GM12878 (cell line): ENCODE results near the gene DHDDS. TPM values are rescaled to one million over a fixed set of nuclear protein-coding genes. Genes with fewer than 3 reads are reported as not detected.

Source experiments
- ATF3 ChIP-seq: IDR thresholded peaks from 2 replicates; pipeline ENCODE4 v1.6.1; 2011; ENCODE audit warnings: low read depth, mild to moderate bottlenecking, low read length, moderate library complexity, borderline replicate concordance; ENCODE audit errors: extremely low read depth
- BACH1 ChIP-seq: fragments of 450-650 bp; IDR thresholded peaks from 2 replicates; pipeline ENCODE4 v1.6.1; 2017; ENCODE audit warnings: mild to moderate bottlenecking, borderline replicate concordance
- CBX3 ChIP-seq: fragments of 200-600 bp; sonication (generic); IDR thresholded peaks from 2 replicates; pipeline ENCODE4 v1.6.1; 2016; ENCODE audit warnings: low read depth, borderline replicate concordance
- EP300 ChIP-seq, 2 experiments: fragments of 150-350 bp in 1 of 2; IDR thresholded peaks; 2 replicates each; pipeline ENCODE4 v1.6.1; 2011 to 2012; ENCODE audit warnings: low read depth in 2 of 2, low read length in 2 of 2, borderline replicate concordance in 1 of 2, improper control_type of control experiment in 1 of 2, inconsistent platforms in 1 of 2; ENCODE audit not compliant: control insufficient read depth in 1 of 2
- ETV6 ChIP-seq, 2 experiments: fragments of 450-650 bp in 1 of 2; IDR thresholded peaks in 1 of 2; conservative IDR thresholded peaks in 1 of 2; 2 replicates each; pipeline ENCODE4 v1.6.1; 2014; ENCODE audit warnings: antibody characterized with exemption in 1 of 2, borderline replicate concordance in 1 of 2, low read depth in 1 of 2, mild to moderate bottlenecking in 1 of 2, moderate library complexity in 1 of 2
- HDAC6 ChIP-seq: fragments of 200-600 bp; sonication (generic); IDR thresholded peaks from one replicate; pipeline ENCODE4 v1.8.0; 2017; ENCODE audit warnings: antibody characterized with exemption; ENCODE audit not compliant: unreplicated experiment
- IRF3 ChIP-seq: fragments of 450-650 bp; IDR thresholded peaks from 2 replicates; pipeline ENCODE4 v1.6.1; 2014; ENCODE audit warnings: mild to moderate bottlenecking
- KAT2A ChIP-seq: conservative IDR thresholded peaks from 2 replicates; pipeline ENCODE4 v1.6.1; 2011; ENCODE audit warnings: low read depth, low read length; ENCODE audit not compliant: control insufficient read depth
- NFXL1 ChIP-seq: fragments of 450-650 bp; IDR thresholded peaks from 2 replicates; pipeline ENCODE4 v1.6.1; 2017; ENCODE audit warnings: antibody characterized with exemption, mild to moderate bottlenecking, borderline replicate concordance
- PAX8 ChIP-seq: fragments of 450-650 bp; IDR thresholded peaks from 2 replicates; pipeline ENCODE4 v1.6.1; 2017; ENCODE audit warnings: mild to moderate bottlenecking, moderate library complexity
- POLR2A ChIP-seq: IDR thresholded peaks from 2 replicates; pipeline ENCODE4 v1.6.1; 2011; ENCODE audit warnings: low read depth, mild to moderate bottlenecking, low read length
- SKIL ChIP-seq: fragments of 450-650 bp; IDR thresholded peaks from 2 replicates; pipeline ENCODE4 v1.6.1; 2017; ENCODE audit warnings: mild to moderate bottlenecking, low read depth, inconsistent platforms; ENCODE audit not compliant: poor library complexity, severe bottlenecking
- SMARCA5 ChIP-seq: fragments of 450-650 bp; IDR thresholded peaks from 2 replicates; pipeline ENCODE4 v1.6.1; 2017; ENCODE audit warnings: mild to moderate bottlenecking
- TBL1XR1 ChIP-seq: IDR thresholded peaks from 2 replicates; pipeline ENCODE4 v1.6.1; 2012; ENCODE audit warnings: low read depth, low read length, improper control_type of control experiment
- YBX1 ChIP-seq: fragments of 450-650 bp; IDR thresholded peaks from 2 replicates; pipeline ENCODE4 v1.6.1; 2016; ENCODE audit warnings: antibody characterized with exemption
- ZSCAN29 ChIP-seq: fragments of 450-650 bp; IDR thresholded peaks from 2 replicates; pipeline ENCODE4 v1.6.1; 2017; ENCODE audit warnings: mild to moderate bottlenecking, moderate library complexity
- ZZZ3 ChIP-seq: IDR thresholded peaks from 2 replicates; pipeline ENCODE4 v1.6.1; 2011; ENCODE audit warnings: low read depth; ENCODE audit not compliant: control insufficient read depth, insufficient read length
- polyA plus RNA-seq, 11 experiments: library from polyadenylated mRNA; depleted of rRNA in 4 of 11; unstranded in 6 of 11; stranded (reverse) in 5 of 11; fragments of >200 nt; fragmentation: Nextera tagmentation in 4 of 11; fragmentation: Illumina TruSeq in 1 of 11; extraction: Ambion mirVana in 4 of 11; extraction: Trizol in 1 of 11; gene quantifications; 1 replicate in 1 of 11; 2 replicates in 10 of 11; pipeline versions ENCODE4 v1.2.1 to v1.2.3, GENCODE V29; 2011 to 2016; ENCODE audit warnings: inconsistent platforms in 2 of 11, missing spikeins in 2 of 11, low read depth in 1 of 11
- total RNA-seq, 4 experiments: library from RNA; depleted of rRNA in 3 of 4; stranded (reverse); fragments of >200 nt in 3 of 4; fragmentation: Illumina TruSeq in 1 of 4; extraction: Trizol in 1 of 4; gene quantifications; 2 replicates each; pipeline versions ENCODE4 v1.2.1 to v1.2.3, GENCODE V29; 2013 to 2021
- TF ChIP-seq, protein P1 (sequence below): fragments of 150-350 bp; IDR thresholded peaks from 2 replicates; pipeline ENCODE4 v1.6.1; 2014; ENCODE audit warnings: mild to moderate bottlenecking, low read depth, low read length
- TF ChIP-seq, protein P2 (sequence below): fragments of 450-650 bp; IDR thresholded peaks from 2 replicates; pipeline ENCODE4 v1.6.1; 2017; ENCODE audit warnings: low read depth, mild to moderate bottlenecking, moderate library complexity
- TF ChIP-seq, protein P3 (sequence below): fragments of 450-650 bp; formaldehyde crosslinking; IDR thresholded peaks from 2 replicates; pipeline ENCODE4 v1.4.0; 2022; ENCODE audit warnings: mild to moderate bottlenecking, moderate library complexity

The DHDDS gene
- total and polyA plus RNA-seq, 10 of the 15 experiments (the other 5 are each of a cell fraction or from before 2014, with no cell fraction given) = 22.7 to 47.5 (median 36.4) TPM

DNA sequence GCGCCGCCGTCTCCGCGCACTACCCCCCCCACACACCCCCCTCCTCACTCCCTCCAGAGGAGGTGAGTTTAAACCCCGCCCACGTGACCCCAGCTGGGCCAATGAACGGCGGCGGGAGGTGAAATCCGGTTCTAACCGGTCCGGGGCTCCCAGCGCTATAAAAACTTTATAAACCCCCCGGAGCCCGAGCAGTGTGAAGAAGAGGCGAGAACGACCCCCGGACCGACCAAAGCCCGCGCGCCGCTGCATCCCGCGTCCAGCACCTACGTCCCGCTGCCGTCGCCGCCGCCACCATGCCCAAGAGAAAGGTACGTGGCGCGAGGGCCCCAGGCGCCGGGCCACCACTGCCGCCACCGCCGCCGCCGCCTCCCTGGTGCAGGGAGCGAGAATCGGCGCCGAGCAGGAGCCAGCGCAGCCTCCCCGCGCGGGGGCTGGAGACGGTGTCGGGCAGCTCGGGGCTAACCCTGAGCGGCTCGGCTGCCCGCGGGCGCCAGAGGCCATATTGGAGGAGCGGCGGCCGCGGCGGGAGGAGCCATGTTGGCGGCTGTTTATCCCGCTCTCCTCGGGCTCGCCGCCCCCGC, 40.3 kb downstream of the DHDDS start, which contains the start of gene HMGN2 (continued):
- TF ChIP-seq, protein P1, sequence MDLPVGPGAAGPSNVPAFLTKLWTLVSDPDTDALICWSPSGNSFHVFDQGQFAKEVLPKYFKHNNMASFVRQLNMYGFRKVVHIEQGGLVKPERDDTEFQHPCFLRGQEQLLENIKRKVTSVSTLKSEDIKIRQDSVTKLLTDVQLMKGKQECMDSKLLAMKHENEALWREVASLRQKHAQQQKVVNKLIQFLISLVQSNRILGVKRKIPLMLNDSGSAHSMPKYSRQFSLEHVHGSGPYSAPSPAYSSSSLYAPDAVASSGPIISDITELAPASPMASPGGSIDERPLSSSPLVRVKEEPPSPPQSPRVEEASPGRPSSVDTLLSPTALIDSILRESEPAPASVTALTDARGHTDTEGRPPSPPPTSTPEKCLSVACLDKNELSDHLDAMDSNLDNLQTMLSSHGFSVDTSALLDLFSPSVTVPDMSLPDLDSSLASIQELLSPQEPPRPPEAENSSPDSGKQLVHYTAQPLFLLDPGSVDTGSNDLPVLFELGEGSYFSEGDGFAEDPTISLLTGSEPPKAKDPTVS = no peak
- TF ChIP-seq SKIL (no peak), ZZZ3 (no peak), POLR2A (peak; percentile 51), KAT2A (no peak), PAX8 (no peak), ZSCAN29 (0 out of 2 replicates have a peak, but pooled peaks have one; percentile 41), SMARCA5 (peak; percentile 90), EP300 (IDR thresholded peaks at IDR 0.05; ENCODE audit: borderline replicate concordance in 1 of 2, control insufficient read depth in 1 of 2, low read depth in 2 of 2, low read length in 2 of 2) (no peak), CBX3 (no peak), NFXL1 (0 out of 2 replicates have a peak, but pooled peaks have one; percentile 30), IRF3 (no peak), HDAC6 (no peak), BACH1 (peak; percentile 86), ATF3 (peak; percentile 77; the same call in 1 of the 2 replicates), TBL1XR1 (no peak), YBX1 (no peak), ETV6 (conservative IDR thresholded peaks at IDR 0.05 in 1 of 2, IDR thresholded peaks at IDR 0.05 in 1 of 2; ENCODE audit: borderline replicate concordance in 1 of 2, low read depth in 1 of 2) (no peak)
- TF ChIP-seq, protein P2, sequence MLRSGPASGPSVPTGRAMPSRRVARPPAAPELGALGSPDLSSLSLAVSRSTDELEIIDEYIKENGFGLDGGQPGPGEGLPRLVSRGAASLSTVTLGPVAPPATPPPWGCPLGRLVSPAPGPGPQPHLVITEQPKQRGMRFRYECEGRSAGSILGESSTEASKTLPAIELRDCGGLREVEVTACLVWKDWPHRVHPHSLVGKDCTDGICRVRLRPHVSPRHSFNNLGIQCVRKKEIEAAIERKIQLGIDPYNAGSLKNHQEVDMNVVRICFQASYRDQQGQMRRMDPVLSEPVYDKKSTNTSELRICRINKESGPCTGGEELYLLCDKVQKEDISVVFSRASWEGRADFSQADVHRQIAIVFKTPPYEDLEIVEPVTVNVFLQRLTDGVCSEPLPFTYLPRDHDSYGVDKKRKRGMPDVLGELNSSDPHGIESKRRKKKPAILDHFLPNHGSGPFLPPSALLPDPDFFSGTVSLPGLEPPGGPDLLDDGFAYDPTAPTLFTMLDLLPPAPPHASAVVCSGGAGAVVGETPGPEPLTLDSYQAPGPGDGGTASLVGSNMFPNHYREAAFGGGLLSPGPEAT = no peak
- TF ChIP-seq, protein P3, sequence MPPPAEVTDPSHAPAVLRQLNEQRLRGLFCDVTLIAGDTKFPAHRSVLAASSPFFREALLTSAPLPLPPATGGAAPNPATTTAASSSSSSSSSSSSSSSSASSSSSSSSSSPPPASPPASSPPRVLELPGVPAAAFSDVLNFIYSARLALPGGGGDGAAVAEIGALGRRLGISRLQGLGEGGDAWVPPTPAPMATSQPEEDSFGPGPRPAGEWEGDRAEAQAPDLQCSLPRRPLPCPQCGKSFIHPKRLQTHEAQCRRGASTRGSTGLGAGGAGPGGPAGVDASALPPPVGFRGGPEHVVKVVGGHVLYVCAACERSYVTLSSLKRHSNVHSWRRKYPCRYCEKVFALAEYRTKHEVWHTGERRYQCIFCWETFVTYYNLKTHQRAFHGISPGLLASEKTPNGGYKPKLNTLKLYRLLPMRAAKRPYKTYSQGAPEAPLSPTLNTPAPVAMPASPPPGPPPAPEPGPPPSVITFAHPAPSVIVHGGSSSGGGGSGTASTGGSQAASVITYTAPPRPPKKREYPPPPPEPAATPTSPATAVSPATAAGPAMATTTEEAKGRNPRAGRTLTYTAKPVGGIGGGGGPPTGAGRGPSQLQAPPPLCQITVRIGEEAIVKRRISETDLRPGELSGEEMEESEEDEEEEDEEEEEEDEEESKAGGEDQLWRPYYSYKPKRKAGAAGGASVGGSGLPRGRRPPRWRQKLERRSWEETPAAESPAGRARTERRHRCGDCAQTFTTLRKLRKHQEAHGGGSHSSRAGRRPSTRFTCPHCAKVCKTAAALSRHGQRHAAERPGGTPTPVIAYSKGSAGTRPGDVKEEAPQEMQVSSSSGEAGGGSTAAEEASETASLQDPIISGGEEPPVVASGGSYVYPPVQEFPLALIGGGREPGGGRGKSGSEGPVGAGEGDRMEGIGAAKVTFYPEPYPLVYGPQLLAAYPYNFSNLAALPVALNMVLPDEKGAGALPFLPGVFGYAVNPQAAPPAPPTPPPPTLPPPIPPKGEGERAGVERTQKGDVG = 0 out of 2 replicates have a peak, but pooled peaks have one; percentile 64
